HUES6 (cell line): Measurements from ENCODE around the gene FAM78A.

Source experiments
- H3K27ac ChIP-seq: 2 replicates; pipeline ENCODE4 v1.7.0; 2013; ENCODE audit warnings: low read depth, mild to moderate bottlenecking, low read length, inconsistent platforms
- H3K27me3 ChIP-seq: 2 replicates; pipeline ENCODE4 v1.6.1; 2013; ENCODE audit warnings: low read length; ENCODE audit not compliant: control insufficient read depth, insufficient read depth
- H3K36me3 ChIP-seq: 2 replicates; pipeline ENCODE4 v1.6.1; 2013; ENCODE audit warnings: low read length; ENCODE audit not compliant: control insufficient read depth, insufficient read depth
- H3K4me1 ChIP-seq: 2 replicates; pipeline ENCODE4 v1.6.1; 2013; ENCODE audit warnings: low read length; ENCODE audit not compliant: control insufficient read depth, insufficient read depth
- H3K4me3 ChIP-seq: 2 replicates; pipeline ENCODE4 v1.5.1; 2013; ENCODE audit warnings: low read depth, low read length
- H3K9ac ChIP-seq: one replicate; pipeline ENCODE4 v1.6.1; 2013; ENCODE audit warnings: mild to moderate bottlenecking, low read length
- H3K9me3 ChIP-seq: 2 replicates; pipeline ENCODE4 v1.6.1; 2013; ENCODE audit warnings: low read depth, low read length; ENCODE audit not compliant: control insufficient read depth, insufficient read depth

FAM78A gene

GRCh38 chr9:131239161-131239975, 36.9 kb downstream of the FAM78A start:
- Histone ChIP-seq H3K27ac (no peak overlapping the region), H3K4me1 (peaks cover 28% of the 10 kb centered on the region), H3K27me3 (no peaks in the 10 kb centered on the region), H3K9ac (no peak overlapping the region), H3K4me3 (no peak overlapping the region), H3K9me3 (0 out of 2 replicates have a peak, but pooled peaks cover 4% of the 10 kb centered on the region), H3K36me3 (peaks cover 9% of the 10 kb centered on the region; the same call in 1 of the 2 replicates)

- Histone ChIP-seq H3K9me3 (0 out of 2 replicates have a peak, but pooled peaks cover 4% of the 10 kb centered on the region), H3K4me1 (peaks cover 28% of the 10 kb centered on the region), H3K4me3 (no peak overlapping the region), H3K9ac (no peak overlapping the region), H3K27ac (no peak overlapping the region), H3K36me3 (peaks cover 18% of the 10 kb centered on the region), H3K27me3 (no peaks in the 10 kb centered on the region)
Observed at GRCh38 chr9:131238402-131239021, 37.8 kb downstream of the FAM78A start.

- H3K36me3 ChIP-seq = peaks cover 22% of the 10 kb centered on the region
- 0 out of 2 replicates have a peak, but pooled peaks cover 2% of the 10 kb centered on the region for H3K9me3 ChIP-seq
- peaks cover 28% of the 10 kb centered on the region for H3K4me1 ChIP-seq
- no peak overlapping the region for H3K4me3 ChIP-seq
- H3K9ac ChIP-seq = no peak overlapping the region
- no peaks in the 10 kb centered on the region for H3K27me3 ChIP-seq
- no peak overlapping the region for H3K27ac ChIP-seq
Observed at GRCh38 chr9:131237931-131238401, 38.3 kb downstream of the FAM78A start.

DNA sequence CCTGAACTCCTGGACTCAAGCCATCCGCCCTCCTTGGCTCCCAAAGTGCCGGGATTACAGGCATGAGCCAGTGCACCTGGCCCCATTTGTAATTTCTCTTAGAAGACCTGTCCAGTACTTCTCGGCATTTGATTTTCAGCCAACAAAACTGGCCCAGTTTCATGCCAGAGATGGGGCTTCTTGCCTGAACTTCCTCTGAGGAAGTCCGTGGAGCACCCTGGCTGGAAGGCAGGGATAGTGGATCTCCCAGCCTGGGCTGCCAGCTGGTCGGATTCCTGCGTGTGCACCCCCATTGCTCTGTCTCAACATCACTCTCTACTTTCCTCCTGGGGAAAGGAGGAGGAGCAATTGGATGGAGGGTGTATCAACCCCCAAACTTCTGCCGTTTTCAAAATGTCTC, 39.0 kb downstream of the FAM78A start:
- H3K4me1 ChIP-seq = peaks cover 28% of the 10 kb centered on the region
- H3K9me3 ChIP-seq = no peaks in the 10 kb centered on the region
- H3K27ac ChIP-seq = no peak overlapping the region
- no peaks in the 10 kb centered on the region for H3K27me3 ChIP-seq
- H3K9ac ChIP-seq = no peak overlapping the region
- no peak overlapping the region for H3K4me3 ChIP-seq
- H3K36me3 ChIP-seq = peaks cover 27% of the 10 kb centered on the region

GRCh38 chr9:131236761-131237160, 39.5 kb downstream of the FAM78A start:
- no peak overlapping the region for H3K9ac ChIP-seq
- H3K27ac ChIP-seq = no peak overlapping the region
- H3K27me3 ChIP-seq = no peaks in the 10 kb centered on the region
- peaks cover 28% of the 10 kb centered on the region for H3K4me1 ChIP-seq
- H3K9me3 ChIP-seq = no peaks in the 10 kb centered on the region
- H3K4me3 ChIP-seq = no peak overlapping the region
- H3K36me3 ChIP-seq = peaks cover 32% of the 10 kb centered on the region

- no peak overlapping the region for H3K4me3 ChIP-seq
- no peak overlapping the region for H3K27ac ChIP-seq
Observed at GRCh38 chr9:131236161-131236560, 40.1 kb downstream of the FAM78A start.

DNA sequence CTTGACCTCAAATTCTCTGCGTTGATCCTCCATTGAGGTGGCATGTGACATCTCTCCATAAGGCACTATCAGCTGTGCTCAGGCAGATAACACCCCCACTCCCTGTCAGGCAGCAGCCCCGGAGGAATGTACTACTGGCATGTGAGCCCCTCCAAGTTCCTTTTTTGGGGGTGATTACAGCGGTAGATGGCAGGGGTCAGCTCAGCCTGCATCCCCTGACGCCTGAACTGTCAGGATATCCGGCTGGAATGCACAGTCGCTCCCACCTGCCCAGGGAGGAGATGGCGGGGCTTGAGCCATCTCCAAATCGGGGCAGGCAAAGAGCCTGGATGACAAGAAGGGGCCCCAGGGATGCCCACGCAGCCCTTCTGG, 40.8 kb downstream of the FAM78A start:
- H3K36me3 ChIP-seq = peaks cover 42% of the 10 kb centered on the region

More at GRCh38 chr9:131236161-131236560, 40.1 kb downstream of the FAM78A start:
- Histone ChIP-seq H3K9me3 (no peaks in the 10 kb centered on the region), H3K27me3 (no peaks in the 10 kb centered on the region), H3K36me3 (peaks cover 37% of the 10 kb centered on the region), H3K9ac (no peak overlapping the region), H3K4me1 (peaks cover 28% of the 10 kb centered on the region)

DNA sequence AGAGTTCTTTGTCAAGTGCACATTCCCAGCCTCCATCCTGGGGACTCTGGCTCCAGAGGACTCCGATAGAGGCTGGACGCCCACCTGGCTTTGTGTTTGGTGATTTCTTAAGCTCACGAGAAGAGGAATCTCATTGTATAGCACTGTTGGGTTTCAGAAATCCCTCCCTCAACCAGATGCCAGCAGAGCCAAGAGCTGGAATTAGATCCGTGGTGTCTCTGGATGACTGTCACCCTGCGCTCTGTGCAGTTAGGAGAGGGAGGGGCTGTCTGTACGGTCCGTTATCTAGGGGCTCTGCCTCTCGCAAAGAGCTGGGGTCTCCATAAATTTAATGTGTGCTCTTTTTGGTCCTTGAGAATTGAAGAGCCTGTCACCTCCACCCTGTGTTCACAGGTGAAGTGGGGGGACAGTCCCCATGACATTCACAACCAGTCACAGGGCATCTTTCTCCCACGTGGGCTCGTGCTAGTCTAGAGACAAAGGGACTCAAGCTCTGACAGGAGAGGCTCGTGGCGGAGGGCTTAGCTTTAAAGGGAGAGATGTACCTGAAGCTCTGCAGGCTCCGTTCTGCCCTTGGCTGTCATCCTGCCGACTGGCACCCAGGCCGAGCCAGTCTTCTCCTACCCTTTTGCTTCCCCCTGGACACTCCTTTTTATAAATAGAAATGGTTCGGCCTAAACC, 41.4 kb downstream of the FAM78A start:
- H3K27me3 ChIP-seq = no peaks in the 10 kb centered on the region
- H3K9ac ChIP-seq = no peak overlapping the region
- no peaks in the 10 kb centered on the region for H3K9me3 ChIP-seq
- H3K4me3 ChIP-seq = no peak overlapping the region
- peaks cover 23% of the 10 kb centered on the region for H3K4me1 ChIP-seq
- H3K27ac ChIP-seq = no peak overlapping the region
- H3K36me3 ChIP-seq = peaks cover 44% of the 10 kb centered on the region

More for the DNA sequence above, 40.8 kb downstream of the FAM78A start:
- Histone ChIP-seq H3K27ac (no peak overlapping the region), H3K4me3 (no peak overlapping the region), H3K9ac (no peak overlapping the region), H3K9me3 (no peaks in the 10 kb centered on the region), H3K27me3 (no peaks in the 10 kb centered on the region), H3K4me1 (peaks cover 28% of the 10 kb centered on the region)

- Histone ChIP-seq H3K27me3 (no peaks in the 10 kb centered on the region), H3K27ac (no peak overlapping the region), H3K4me3 (no peak overlapping the region), H3K9me3 (no peaks in the 10 kb centered on the region), H3K36me3 (peaks cover 44% of the 10 kb centered on the region), H3K9ac (no peak overlapping the region), H3K4me1 (peaks cover 20% of the 10 kb centered on the region)
Observed at GRCh38 chr9:131233995-131234394, 42.3 kb downstream of the FAM78A start.

DNA sequence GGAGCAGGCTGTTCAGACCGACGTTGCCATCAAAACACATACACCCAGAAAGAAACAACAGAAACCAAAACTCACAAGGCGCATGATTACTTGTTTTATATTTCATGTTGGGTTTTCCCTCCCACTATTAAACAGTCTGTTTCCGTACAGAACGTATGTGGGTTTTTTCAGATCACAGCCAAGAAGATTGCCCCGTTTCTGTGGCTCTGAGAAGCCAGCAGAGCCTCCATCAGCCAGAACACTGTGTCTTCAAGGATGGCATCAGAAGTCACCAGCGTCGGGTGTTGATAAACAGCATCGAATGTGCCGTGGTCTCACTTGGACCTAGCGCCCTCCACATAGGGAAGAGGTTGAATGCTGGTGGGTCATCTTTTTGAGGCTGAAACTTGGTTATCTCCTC, 42.8 kb downstream of the FAM78A start:
- peaks cover 20% of the 10 kb centered on the region for H3K4me1 ChIP-seq
- H3K9me3 ChIP-seq = no peaks in the 10 kb centered on the region
- H3K27ac ChIP-seq = no peak overlapping the region
- no peak overlapping the region for H3K9ac ChIP-seq
- no peaks in the 10 kb centered on the region for H3K27me3 ChIP-seq
- no peak overlapping the region for H3K4me3 ChIP-seq
- peaks cover 47% of the 10 kb centered on the region for H3K36me3 ChIP-seq

GRCh38 chr9:131228988-131229387, 47.3 kb downstream of the FAM78A start:
- H3K4me3 ChIP-seq = no peak overlapping the region
- no peaks in the 10 kb centered on the region for H3K27me3 ChIP-seq
- H3K36me3 ChIP-seq = peaks cover 42% of the 10 kb centered on the region
- H3K9ac ChIP-seq = no peak overlapping the region
- H3K4me1 ChIP-seq = peaks cover 25% of the 10 kb centered on the region
- H3K9me3 ChIP-seq = no peaks in the 10 kb centered on the region
- no peak overlapping the region for H3K27ac ChIP-seq
